Ishikawa (cell line): ENCODE results near the gene CACNA1A.
A peak's percentile ranks its signal among the peaks of the same experiment; 100 is the strongest.

Source experiments
- CEBPB ChIP-seq: IDR thresholded peaks from 2 replicates; pipeline ENCODE4 v1.6.1; 2012
- CREB1 ChIP-seq: IDR thresholded peaks from 2 replicates; pipeline ENCODE4 v1.6.1; 2012; ENCODE audit warnings: low read depth
- EGR1 ChIP-seq: IDR thresholded peaks from 2 replicates; pipeline ENCODE4 v1.6.1; 2012
- EP300 ChIP-seq: IDR thresholded peaks from 2 replicates; pipeline ENCODE4 v1.6.1; 2012; ENCODE audit warnings: borderline replicate concordance
- FOXM1 ChIP-seq: IDR thresholded peaks from 2 replicates; pipeline ENCODE4 v1.6.1; 2012; ENCODE audit warnings: low read depth, borderline replicate concordance
- NFIC ChIP-seq: IDR thresholded peaks from 2 replicates; pipeline ENCODE4 v1.6.1; 2012
- RAD21 ChIP-seq: IDR thresholded peaks from 2 replicates; pipeline ENCODE4 v1.6.1; 2012; ENCODE audit warnings: low read depth
- REST ChIP-seq: IDR thresholded peaks from 2 replicates; pipeline ENCODE4 v1.6.1; 2012; ENCODE audit warnings: low read depth, mild to moderate bottlenecking
- TAF1 ChIP-seq: IDR thresholded peaks from 2 replicates; pipeline ENCODE4 v1.6.1; 2012; ENCODE audit warnings: low read depth, mild to moderate bottlenecking
- TCF12 ChIP-seq: IDR thresholded peaks from 2 replicates; pipeline ENCODE4 v1.6.1; 2012; ENCODE audit warnings: low read depth
- TEAD4 ChIP-seq: IDR thresholded peaks from 2 replicates; pipeline ENCODE4 v1.6.1; 2012
- YY1 ChIP-seq: IDR thresholded peaks from 2 replicates; pipeline ENCODE4 v1.6.1; 2012; ENCODE audit warnings: low read depth
- ZBTB7A ChIP-seq: IDR thresholded peaks from 2 replicates; pipeline ENCODE4 v1.6.1; 2012; ENCODE audit warnings: low read depth
- TF ChIP-seq, protein P1 (sequence below): IDR thresholded peaks from 2 replicates; pipeline ENCODE4 v1.6.1; 2012
- TF ChIP-seq, protein P2 (sequence below): IDR thresholded peaks from 2 replicates; pipeline ENCODE4 v1.6.1; 2012

Gene CACNA1A

GRCh38 chr19:13165162-13165997, 340.9 kb downstream of the CACNA1A start:
- TF ChIP-seq ZBTB7A (no peak), YY1 (no peak), TEAD4 (no peak), CREB1 (no peak), CEBPB (no peak), RAD21 (no peak), EGR1 (no peak), REST (no peak), TAF1 (no peak), TCF12 (no peak), EP300 (no peak), FOXM1 (no peak), NFIC (no peak)
- TF ChIP-seq, protein P1, sequence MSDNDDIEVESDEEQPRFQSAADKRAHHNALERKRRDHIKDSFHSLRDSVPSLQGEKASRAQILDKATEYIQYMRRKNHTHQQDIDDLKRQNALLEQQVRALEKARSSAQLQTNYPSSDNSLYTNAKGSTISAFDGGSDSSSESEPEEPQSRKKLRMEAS, result no peak

DNA sequence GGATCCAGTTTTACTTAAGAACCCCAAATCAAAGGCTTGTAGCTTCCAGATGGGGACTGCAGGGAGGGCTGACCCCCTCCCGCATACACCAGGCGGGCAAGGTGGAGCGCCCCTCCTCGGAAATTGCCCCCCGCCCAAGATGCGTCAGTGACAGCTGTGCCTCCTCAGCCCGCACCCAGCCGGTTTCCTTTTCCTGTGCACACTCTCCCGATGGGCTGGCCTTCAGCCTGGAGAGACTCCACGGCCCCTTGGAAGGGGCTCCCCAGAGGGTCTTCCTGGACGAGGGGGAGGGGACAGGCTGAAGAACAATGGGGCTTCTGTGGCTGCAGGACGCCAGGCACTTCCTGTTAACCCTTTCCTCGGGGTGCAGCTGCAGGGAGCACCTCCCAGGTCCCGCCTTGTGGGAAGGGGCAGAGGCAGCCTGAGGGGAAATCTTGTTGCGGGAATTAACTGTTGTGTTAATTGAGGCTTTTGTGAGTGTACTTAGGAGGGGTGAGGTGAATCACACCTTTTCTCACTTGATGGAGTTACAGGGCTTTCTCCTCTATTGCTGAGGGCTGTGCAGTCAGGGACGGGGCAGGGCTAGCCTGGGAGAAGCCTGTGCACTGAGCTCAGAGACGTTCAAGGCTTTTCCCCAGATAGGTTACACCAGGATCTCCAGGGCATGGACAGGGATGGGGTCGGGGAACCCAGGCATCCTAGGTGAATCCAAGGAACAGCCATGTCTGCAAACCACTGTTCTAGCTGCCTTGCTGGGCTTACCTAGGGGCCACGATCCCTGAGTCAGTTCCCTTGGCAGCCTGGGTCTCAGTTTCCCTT, 341.7 kb downstream of the CACNA1A start:
- TF ChIP-seq NFIC (no peak), EGR1 (no peak), CEBPB (no peak), CREB1 (no peak), ZBTB7A (peak; percentile 98), TAF1 (no peak), YY1 (no peak), TEAD4 (no peak), TCF12 (peak; percentile 52; the same call in 1 of the 2 replicates), EP300 (peak; percentile 27; the same call in 1 of the 2 replicates), REST (no peak), FOXM1 (no peak), RAD21 (no peak)
- TF ChIP-seq, protein P1, result no peak
- TF ChIP-seq, protein P2, sequence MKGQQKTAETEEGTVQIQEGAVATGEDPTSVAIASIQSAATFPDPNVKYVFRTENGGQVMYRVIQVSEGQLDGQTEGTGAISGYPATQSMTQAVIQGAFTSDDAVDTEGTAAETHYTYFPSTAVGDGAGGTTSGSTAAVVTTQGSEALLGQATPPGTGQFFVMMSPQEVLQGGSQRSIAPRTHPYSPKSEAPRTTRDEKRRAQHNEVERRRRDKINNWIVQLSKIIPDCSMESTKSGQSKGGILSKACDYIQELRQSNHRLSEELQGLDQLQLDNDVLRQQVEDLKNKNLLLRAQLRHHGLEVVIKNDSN, result no peak

DNA sequence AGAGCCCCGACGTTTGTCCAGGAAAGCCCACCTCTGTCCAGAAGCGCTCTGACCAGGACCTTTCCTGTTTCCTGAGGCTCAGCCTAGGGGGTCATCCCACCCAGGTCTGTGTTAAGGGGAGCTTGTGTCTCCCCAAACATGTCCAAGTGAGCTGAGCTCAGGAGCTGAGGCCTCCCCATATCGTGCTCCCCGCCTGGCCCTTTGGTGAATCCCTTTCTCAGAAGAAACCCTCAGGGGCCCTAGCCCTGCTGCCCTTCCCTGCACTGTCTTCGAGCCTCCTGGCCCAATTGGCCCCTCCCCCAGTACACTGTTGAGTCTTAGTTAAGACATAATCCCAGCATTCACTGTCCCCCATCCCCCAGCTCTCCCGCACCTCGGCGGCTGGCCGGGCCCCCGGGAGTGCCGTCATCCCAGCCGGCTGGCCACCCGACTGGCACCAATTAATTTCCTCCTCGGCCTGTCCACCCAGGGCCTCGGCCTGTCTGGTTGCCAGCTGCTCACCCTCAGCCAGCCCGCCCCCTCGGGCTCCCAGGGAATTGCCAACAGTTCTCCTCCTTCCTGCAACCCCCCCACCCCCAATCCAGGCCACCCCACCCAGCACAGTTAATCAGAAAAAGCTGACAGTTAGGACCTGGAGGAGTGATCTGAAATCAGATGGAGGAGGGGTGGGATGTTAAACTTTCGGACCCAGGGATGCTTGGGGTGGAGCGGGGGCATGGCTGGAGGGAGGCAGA, 342.5 kb downstream of the CACNA1A start:
- TF ChIP-seq ZBTB7A (no peak), TAF1 (no peak), EP300 (no peak), TCF12 (peak; percentile 72), NFIC (peak; percentile 46), REST (no peak), FOXM1 (no peak; the same call in 1 of the 2 replicates), CREB1 (no peak), YY1 (0 out of 2 replicates have a peak, but pooled peaks have one; percentile 14), RAD21 (peak; percentile 5; the same call in 1 of the 2 replicates)
- TF ChIP-seq, protein P1, result no peak
